ENCODE measurements around the gene SUSD4.

Gene SUSD4

DNA sequence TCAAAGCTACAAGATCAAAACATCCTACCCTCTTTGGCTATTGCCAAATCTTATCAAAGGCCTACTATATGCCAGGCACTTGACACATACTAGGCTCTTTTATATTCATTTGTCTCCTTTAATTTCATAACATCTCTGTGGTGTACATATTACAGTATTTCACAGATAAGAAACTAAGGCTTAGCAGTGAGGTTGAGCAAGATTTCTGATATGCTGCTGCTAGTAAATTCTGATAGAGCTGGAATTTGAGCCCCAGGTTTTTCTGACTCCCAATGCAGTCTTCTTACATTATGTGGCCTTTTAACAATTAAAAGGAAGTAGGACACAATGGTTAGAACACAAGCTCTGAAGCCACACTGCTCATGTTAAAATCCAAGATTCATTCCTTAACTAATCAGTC lies 46.1 kb upstream of the SUSD4 start:
- H3K4me2 ChIP-seq (ENCODE audit: insufficient read depth, low read length, poor library complexity, severe bottlenecking) = no peak overlapping the region
- no peak for DNase-seq (ENCODE audit: low spot score)
- H2BK120ac ChIP-seq (ENCODE audit: low read depth, low read length) = no peak overlapping the region
- no peak overlapping the region for H2AK5ac ChIP-seq (ENCODE audit: low read depth, low read length)
- no peak overlapping the region for H3K4ac ChIP-seq (ENCODE audit: low read length)
- H3K14ac ChIP-seq (ENCODE audit: low read length) = no peak overlapping the region
- H3K36me3 ChIP-seq (replicated peaks in 1 of 2; ENCODE audit: control insufficient read depth in 2 of 2, insufficient read depth in 2 of 2, low read length in 2 of 2) = no peaks in the 10 kb centered on the region
- H3K18ac ChIP-seq (ENCODE audit: low read length) = no peak overlapping the region
- no peak overlapping the region for H3K23ac ChIP-seq (ENCODE audit: low read depth, low read length, poor library complexity)
- no peak overlapping the region for H3K9ac ChIP-seq (ENCODE audit: low read depth, low read length, poor library complexity)
- no peaks in the 10 kb centered on the region for H3K27me3 ChIP-seq (ENCODE audit: control insufficient read depth in 3 of 3, insufficient read depth in 3 of 3, low read depth in 1 of 3, low read length in 3 of 3)
- no peak overlapping the region for H3K4me3 ChIP-seq (ENCODE audit: low read length in 2 of 2)
- no peaks in the 10 kb centered on the region for H3K9me3 ChIP-seq (replicated peaks in 1 of 2; ENCODE audit: control insufficient read depth in 2 of 2, insufficient read depth in 1 of 2, low read depth in 1 of 2, low read length in 2 of 2)
- no peak overlapping the region for H4K8ac ChIP-seq (ENCODE audit: low read depth, low read length)
- no peak overlapping the region for H2BK15ac ChIP-seq (ENCODE audit: low read length)
- no peak overlapping the region for H2BK12ac ChIP-seq (ENCODE audit: low read length)
- H3K79me1 ChIP-seq (ENCODE audit: low read depth, low read length) = no peaks in the 10 kb centered on the region
- H2AFZ ChIP-seq (ENCODE audit: low read length) = no peak overlapping the region
- H4K91ac ChIP-seq (ENCODE audit: low read depth, low read length, poor library complexity) = no peak overlapping the region
- no peak overlapping the region for H3K27ac ChIP-seq (replicated peaks; ENCODE audit: low read length)
- no peaks in the 10 kb centered on the region for H3K4me1 ChIP-seq (ENCODE audit: control insufficient read depth in 2 of 2, insufficient read depth in 1 of 2, low read depth in 1 of 2, low read length in 2 of 2)
- no peak overlapping the region for H2BK5ac ChIP-seq (ENCODE audit: low read length)

DNA sequence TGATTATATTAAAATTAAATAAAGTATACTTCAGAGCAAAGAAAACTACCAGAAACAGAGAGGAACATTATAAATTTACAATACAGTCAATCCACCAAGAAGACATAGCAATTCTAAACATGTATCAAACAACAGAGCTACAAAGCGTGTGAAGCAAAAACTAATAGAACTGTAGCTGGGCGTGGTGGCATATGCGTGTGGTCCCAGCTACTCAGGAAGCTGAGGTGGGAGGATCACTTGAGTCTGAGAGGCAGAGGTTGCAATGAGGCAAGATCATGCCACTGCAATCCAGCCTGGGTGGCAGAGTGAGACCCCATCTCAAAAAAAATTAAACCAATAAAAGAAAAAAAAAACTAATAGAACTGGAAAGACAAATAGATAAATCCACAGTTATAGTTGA lies 41.5 kb upstream of the SUSD4 start:
- H3K23ac ChIP-seq (ENCODE audit: low read depth, low read length, poor library complexity) = no peak overlapping the region
- no peak overlapping the region for H2AFZ ChIP-seq (ENCODE audit: low read length)
- no peak overlapping the region for H2BK12ac ChIP-seq (ENCODE audit: low read length)
- H3K27me3 ChIP-seq (ENCODE audit: control insufficient read depth in 3 of 3, insufficient read depth in 3 of 3, low read depth in 1 of 3, low read length in 3 of 3) = no peaks in the 10 kb centered on the region
- H2AK5ac ChIP-seq (ENCODE audit: low read depth, low read length) = no peak overlapping the region
- no peak overlapping the region for H3K4ac ChIP-seq (ENCODE audit: low read length)
- H2BK5ac ChIP-seq (ENCODE audit: low read length) = no peak overlapping the region
- no peak overlapping the region for H3K27ac ChIP-seq (replicated peaks; ENCODE audit: low read length)
- no peak overlapping the region for H3K18ac ChIP-seq (ENCODE audit: low read length)
- no CpG with 5 or more reads among the region's 3 CpGs for WGBS, 2 donors (ENCODE audit: extremely low coverage in 2 of 2, insufficient read length in 2 of 2, insufficient replicate concordance in 1 of 2)
- no peak for DNase-seq (ENCODE audit: low spot score)
- no peak overlapping the region for H3K9ac ChIP-seq (ENCODE audit: low read depth, low read length, poor library complexity)
- H3K14ac ChIP-seq (ENCODE audit: low read length) = no peak overlapping the region
- H3K36me3 ChIP-seq (replicated peaks in 1 of 2; ENCODE audit: control insufficient read depth in 2 of 2, insufficient read depth in 2 of 2, low read length in 2 of 2) = no peaks in the 10 kb centered on the region
- H2BK120ac ChIP-seq (ENCODE audit: low read depth, low read length) = no peak overlapping the region
- H2BK15ac ChIP-seq (ENCODE audit: low read length) = no peak overlapping the region
- no peaks in the 10 kb centered on the region for H3K9me3 ChIP-seq (replicated peaks in 1 of 2; ENCODE audit: control insufficient read depth in 2 of 2, insufficient read depth in 1 of 2, low read depth in 1 of 2, low read length in 2 of 2)
- no peaks in the 10 kb centered on the region for H3K4me1 ChIP-seq (ENCODE audit: control insufficient read depth in 2 of 2, insufficient read depth in 1 of 2, low read depth in 1 of 2, low read length in 2 of 2)
- no peak overlapping the region for H3K4me2 ChIP-seq (ENCODE audit: insufficient read depth, low read length, poor library complexity, severe bottlenecking)
- no peak overlapping the region for H4K91ac ChIP-seq (ENCODE audit: low read depth, low read length, poor library complexity)
- H3K79me1 ChIP-seq (ENCODE audit: low read depth, low read length) = peaks cover 4% of the 10 kb centered on the region
- H4K8ac ChIP-seq (ENCODE audit: low read depth, low read length) = no peak overlapping the region
- H3K4me3 ChIP-seq (ENCODE audit: low read length in 2 of 2) = no peak overlapping the region

DNA sequence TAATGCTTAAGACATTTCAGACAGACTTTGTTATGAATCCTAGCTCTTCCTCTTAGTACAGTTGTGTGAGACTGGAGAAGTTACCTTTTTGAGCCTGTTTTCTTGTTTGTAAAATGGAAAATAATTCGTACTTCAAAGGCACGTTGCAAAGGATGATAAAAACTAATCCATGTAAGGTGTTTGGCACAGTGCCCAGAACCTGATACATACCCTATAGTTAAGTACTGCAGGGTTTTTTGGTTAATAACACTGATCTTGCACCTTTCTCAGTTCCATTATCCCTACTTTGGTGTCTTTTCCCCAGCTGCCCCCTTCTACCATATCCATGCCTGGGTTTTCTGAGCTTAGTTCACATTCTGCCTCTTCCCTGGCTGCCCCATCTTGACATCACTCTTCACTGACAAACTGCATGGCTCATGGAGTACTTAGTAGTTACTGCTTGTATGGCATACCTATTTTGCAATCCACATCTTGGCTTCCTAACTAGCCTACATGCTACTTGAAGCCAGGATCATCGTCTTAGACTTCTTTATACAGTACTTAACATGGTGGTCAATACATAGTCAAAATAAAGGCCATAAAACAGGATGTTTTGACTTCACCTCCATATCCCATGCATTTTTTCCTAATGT lies 39.3 kb upstream of the SUSD4 start:
- Histone ChIP-seq H3K4ac (ENCODE audit: low read length) (no peak overlapping the region), H3K18ac (ENCODE audit: low read length) (no peak overlapping the region), H2BK15ac (ENCODE audit: low read length) (no peak overlapping the region), H4K91ac (ENCODE audit: low read depth, low read length, poor library complexity) (no peak overlapping the region), H3K4me2 (ENCODE audit: insufficient read depth, low read length, poor library complexity, severe bottlenecking) (no peak overlapping the region), H3K4me3 (ENCODE audit: low read length in 2 of 2) (no peak overlapping the region), H3K9me3 (replicated peaks in 1 of 2; ENCODE audit: control insufficient read depth in 2 of 2, insufficient read depth in 1 of 2, low read depth in 1 of 2, low read length in 2 of 2) (no peaks in the 10 kb centered on the region), H2AFZ (ENCODE audit: low read length) (no peak overlapping the region), H3K14ac (ENCODE audit: low read length) (no peak overlapping the region), H3K23ac (ENCODE audit: low read depth, low read length, poor library complexity) (no peak overlapping the region), H3K36me3 (replicated peaks in 1 of 2; ENCODE audit: control insufficient read depth in 2 of 2, insufficient read depth in 2 of 2, low read length in 2 of 2) (no peaks in the 10 kb centered on the region), H2BK5ac (ENCODE audit: low read length) (no peak overlapping the region), H3K9ac (ENCODE audit: low read depth, low read length, poor library complexity) (no peak overlapping the region), H3K27me3 (ENCODE audit: control insufficient read depth in 3 of 3, insufficient read depth in 3 of 3, low read depth in 1 of 3, low read length in 3 of 3) (no peaks in the 10 kb centered on the region), H3K4me1 (ENCODE audit: control insufficient read depth in 2 of 2, insufficient read depth in 1 of 2, low read depth in 1 of 2, low read length in 2 of 2) (no peaks in the 10 kb centered on the region), H2BK12ac (ENCODE audit: low read length) (no peak overlapping the region), H2BK120ac (ENCODE audit: low read depth, low read length) (no peak overlapping the region), H3K79me1 (ENCODE audit: low read depth, low read length) (peaks cover 4% of the 10 kb centered on the region), H3K27ac (replicated peaks; ENCODE audit: low read length) (no peak overlapping the region), H4K8ac (ENCODE audit: low read depth, low read length) (no peak overlapping the region), H2AK5ac (ENCODE audit: low read depth, low read length) (no peak overlapping the region)
- no peak for DNase-seq (ENCODE audit: low spot score)
- WGBS, 2 donors (ENCODE audit: extremely low coverage in 2 of 2, insufficient read length in 2 of 2, insufficient replicate concordance in 1 of 2) = no CpG with 5 or more reads among the region's 3 CpGs

DNA sequence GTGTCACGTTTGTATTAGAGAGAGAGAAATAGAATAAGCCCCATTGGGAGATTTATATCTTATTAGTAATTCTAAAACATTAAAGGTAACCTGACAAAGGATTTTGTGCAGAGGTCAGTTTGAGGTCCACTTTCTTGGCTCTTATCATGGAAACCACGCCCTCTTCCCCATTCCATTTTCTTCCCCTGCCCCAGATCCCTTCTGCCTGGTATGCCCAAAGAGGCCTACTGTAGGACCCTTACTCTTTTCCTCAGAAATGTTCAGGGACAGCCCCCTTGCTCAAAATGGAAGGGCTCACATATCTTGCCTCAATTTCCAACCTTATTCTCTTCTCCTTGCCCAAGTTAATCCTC lies 38.8 kb upstream of the SUSD4 start:
- Histone ChIP-seq H2BK5ac (ENCODE audit: low read length) (no peak overlapping the region), H3K23ac (ENCODE audit: low read depth, low read length, poor library complexity) (no peak overlapping the region)
- no peak for DNase-seq (ENCODE audit: low spot score)

More for the DNA sequence above, 38.8 kb upstream of the SUSD4 start:
- Histone ChIP-seq H2AK5ac (ENCODE audit: low read depth, low read length) (no peak overlapping the region), H3K27me3 (ENCODE audit: control insufficient read depth in 3 of 3, insufficient read depth in 3 of 3, low read depth in 1 of 3, low read length in 3 of 3) (no peaks in the 10 kb centered on the region), H3K36me3 (replicated peaks in 1 of 2; ENCODE audit: control insufficient read depth in 2 of 2, insufficient read depth in 2 of 2, low read length in 2 of 2) (no peaks in the 10 kb centered on the region), H2BK12ac (ENCODE audit: low read length) (no peak overlapping the region), H3K79me1 (ENCODE audit: low read depth, low read length) (peaks cover 4% of the 10 kb centered on the region), H3K18ac (ENCODE audit: low read length) (no peak overlapping the region), H4K8ac (ENCODE audit: low read depth, low read length) (no peak overlapping the region), H2BK120ac (ENCODE audit: low read depth, low read length) (no peak overlapping the region), H2BK15ac (ENCODE audit: low read length) (no peak overlapping the region), H3K9me3 (replicated peaks in 1 of 2; ENCODE audit: control insufficient read depth in 2 of 2, insufficient read depth in 1 of 2, low read depth in 1 of 2, low read length in 2 of 2) (no peaks in the 10 kb centered on the region), H3K14ac (ENCODE audit: low read length) (no peak overlapping the region), H3K27ac (replicated peaks; ENCODE audit: low read length) (no peak overlapping the region), H3K4me3 (ENCODE audit: low read length in 2 of 2) (no peak overlapping the region), H4K91ac (ENCODE audit: low read depth, low read length, poor library complexity) (no peak overlapping the region), H3K4ac (ENCODE audit: low read length) (no peak overlapping the region), H3K4me1 (ENCODE audit: control insufficient read depth in 2 of 2, insufficient read depth in 1 of 2, low read depth in 1 of 2, low read length in 2 of 2) (no peaks in the 10 kb centered on the region), H3K4me2 (ENCODE audit: insufficient read depth, low read length, poor library complexity, severe bottlenecking) (no peak overlapping the region), H2AFZ (ENCODE audit: low read length) (no peak overlapping the region), H3K9ac (ENCODE audit: low read depth, low read length, poor library complexity) (no peak overlapping the region)
- no CpG with 5 or more reads among the region's 2 CpGs for WGBS, 2 donors (ENCODE audit: extremely low coverage in 2 of 2, insufficient read length in 2 of 2, insufficient replicate concordance in 1 of 2)

Measured in neuronal stem cell (in vitro differentiated cells).